GM19328 (cell line): Measurements from ENCODE around the gene PHF20.
"Not testable (repeated sequence)": the region's sequence is repeated elsewhere in the genome, so short reads cannot be mapped to it uniquely, and the experiment has no call there.

Experiments
- ATAC-seq: cut with Tn5 transposase; IDR thresholded peaks from one replicate; pipeline ENCODE4 v1.9.1; 2021; ENCODE audit warnings: mild to moderate bottlenecking, moderate library complexity; ENCODE audit not compliant: unreplicated experiment

PHF20 gene

GRCh38 chr20:35774391-35774790, 2.6 kb downstream of the PHF20 start:
- ATAC-seq = no peak

GRCh38 chr20:35776513-35777101, 4.8 kb downstream of the PHF20 start:
- no peak for ATAC-seq

GRCh38 chr20:35783811-35784210, 12.0 kb downstream of the PHF20 start:
- not testable (repeated sequence) for ATAC-seq

GRCh38 chr20:35785541-35785940, 13.7 kb downstream of the PHF20 start:
- ATAC-seq = not testable (repeated sequence)

GRCh38 chr20:35788796-35789195, 17.0 kb downstream of the PHF20 start:
- no peak for ATAC-seq

GRCh38 chr20:35791097-35791496, 19.3 kb downstream of the PHF20 start:
- ATAC-seq = no peak

- no peak for ATAC-seq
Observed at GRCh38 chr20:35791821-35792220, 20.0 kb downstream of the PHF20 start.

GRCh38 chr20:35792740-35793139, 20.9 kb downstream of the PHF20 start:
- ATAC-seq = no peak

- ATAC-seq = no peak
Observed at GRCh38 chr20:35796571-35796970, 24.8 kb downstream of the PHF20 start.

- no peak for ATAC-seq
Observed at GRCh38 chr20:35801865-35802264, 30.1 kb downstream of the PHF20 start.

- no peak for ATAC-seq
Observed at GRCh38 chr20:35806075-35806474, 34.3 kb downstream of the PHF20 start.

- ATAC-seq = no peak
Observed at GRCh38 chr20:35807877-35808276, 36.1 kb downstream of the PHF20 start.

- ATAC-seq = no peak
Observed at GRCh38 chr20:35820715-35821114, 48.9 kb downstream of the PHF20 start.

- ATAC-seq = no peak
Observed at GRCh38 chr20:35821807-35822242, 50.0 kb downstream of the PHF20 start.

GRCh38 chr20:35823147-35823546, 51.3 kb downstream of the PHF20 start:
- no peak for ATAC-seq

- ATAC-seq = no peak
Observed at GRCh38 chr20:35823937-35824336, 52.1 kb downstream of the PHF20 start.

GRCh38 chr20:35826397-35826998, 54.7 kb downstream of the PHF20 start:
- no peak for ATAC-seq

- ATAC-seq = no peak
Observed at GRCh38 chr20:35828434-35828833, 56.6 kb downstream of the PHF20 start.

GRCh38 chr20:35828916-35829315, 57.1 kb downstream of the PHF20 start:
- ATAC-seq = no peak

- no peak for ATAC-seq
Observed at GRCh38 chr20:35830264-35830663, 58.4 kb downstream of the PHF20 start.

GRCh38 chr20:35831029-35831428, 59.2 kb downstream of the PHF20 start:
- ATAC-seq = no peak

GRCh38 chr20:35831971-35832370, 60.2 kb downstream of the PHF20 start:
- ATAC-seq = no peak

GRCh38 chr20:35833241-35833640, 61.4 kb downstream of the PHF20 start:
- ATAC-seq = no peak
